NCI-H748 (cell line): Measurements from ENCODE around the gene DMRTB1.
"Not testable (repeated sequence)": the region's sequence is repeated elsewhere in the genome, so short reads cannot be mapped to it uniquely, and the experiment has no call there.

Experiments used
- DNase-seq: peaks from one replicate; lab custom pipeline; 2025; ENCODE audit not compliant: unreplicated experiment; lab: John Stamatoyannopoulos, UW

Gene DMRTB1

DNA sequence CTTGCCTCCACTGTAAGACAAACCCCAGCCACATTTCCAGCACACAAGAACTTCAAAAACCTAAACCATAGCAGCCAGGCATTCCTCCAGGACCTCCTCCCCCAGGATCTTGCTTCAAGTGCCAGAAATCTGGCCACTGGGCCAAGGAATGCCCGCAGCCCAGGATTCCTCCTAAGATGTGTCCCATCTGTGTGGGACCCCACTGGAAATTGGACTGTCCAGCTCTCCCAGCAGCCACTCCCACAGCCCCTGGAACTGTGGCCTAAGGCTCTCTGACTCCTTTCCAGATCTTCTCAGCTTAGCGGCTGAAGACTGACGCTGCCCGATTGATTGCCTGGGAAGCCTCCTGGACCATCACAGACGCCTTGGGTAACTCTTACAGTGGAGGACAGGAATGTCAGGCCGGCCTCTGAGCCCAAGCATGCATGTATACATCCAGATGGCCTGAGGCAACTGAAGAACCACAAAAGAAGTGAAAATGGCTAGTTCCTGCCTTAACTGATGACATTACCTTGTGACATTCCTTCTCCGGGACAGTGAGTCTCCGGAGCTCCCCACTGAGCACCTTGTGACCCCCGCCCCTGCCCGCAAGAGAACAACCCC, 24.7 kb upstream of the DMRTB1 start:
- DNase-seq: not testable (repeated sequence)

GRCh38 chr1:53435151-53435550, 24.0 kb upstream of the DMRTB1 start:
- no peak for DNase-seq

DNA sequence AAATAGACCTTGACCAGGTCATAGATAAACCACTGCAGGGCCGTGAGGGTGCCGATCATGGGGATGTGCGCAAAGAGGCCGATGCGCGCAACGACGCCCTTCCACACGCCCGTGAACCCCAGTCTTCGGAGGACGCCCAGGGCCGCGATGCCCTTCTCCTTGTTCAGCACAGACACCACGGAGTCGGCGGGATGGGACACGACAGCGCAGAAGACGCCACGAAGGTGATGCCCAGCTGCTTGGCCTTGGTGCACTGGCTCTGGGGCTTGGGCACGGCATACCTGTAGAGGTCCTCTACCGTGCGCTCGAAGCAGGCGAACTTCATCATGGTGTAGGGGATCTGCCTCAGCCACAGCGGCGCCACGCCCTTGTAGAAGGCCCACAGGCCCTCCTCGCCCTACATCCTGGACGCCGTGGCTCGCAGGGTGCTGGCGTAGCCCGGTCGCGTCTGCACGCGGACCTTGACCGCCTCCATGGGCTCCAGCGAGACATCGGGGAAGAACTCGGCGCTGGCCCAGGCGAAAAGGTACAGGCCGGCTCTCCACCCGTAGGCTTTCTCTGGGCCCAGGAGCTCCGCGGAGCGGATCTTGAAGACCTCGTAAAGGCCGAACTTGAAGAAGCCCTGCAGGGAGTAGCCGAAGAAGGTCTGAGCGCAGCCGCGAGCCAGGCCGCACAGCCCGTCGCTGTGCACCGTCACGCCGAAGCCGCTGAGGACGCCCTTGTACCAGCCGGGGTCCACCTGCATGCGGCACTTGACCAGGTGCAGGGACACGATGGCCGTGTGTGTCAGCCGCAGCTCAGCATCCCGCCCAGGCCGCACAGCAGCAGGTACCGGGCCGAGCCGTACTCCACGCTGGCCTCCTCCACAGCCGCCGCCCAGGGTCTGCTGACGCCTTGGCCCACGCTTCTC, 20.5 kb upstream of the DMRTB1 start:
- DNase-seq: no peak

DNA sequence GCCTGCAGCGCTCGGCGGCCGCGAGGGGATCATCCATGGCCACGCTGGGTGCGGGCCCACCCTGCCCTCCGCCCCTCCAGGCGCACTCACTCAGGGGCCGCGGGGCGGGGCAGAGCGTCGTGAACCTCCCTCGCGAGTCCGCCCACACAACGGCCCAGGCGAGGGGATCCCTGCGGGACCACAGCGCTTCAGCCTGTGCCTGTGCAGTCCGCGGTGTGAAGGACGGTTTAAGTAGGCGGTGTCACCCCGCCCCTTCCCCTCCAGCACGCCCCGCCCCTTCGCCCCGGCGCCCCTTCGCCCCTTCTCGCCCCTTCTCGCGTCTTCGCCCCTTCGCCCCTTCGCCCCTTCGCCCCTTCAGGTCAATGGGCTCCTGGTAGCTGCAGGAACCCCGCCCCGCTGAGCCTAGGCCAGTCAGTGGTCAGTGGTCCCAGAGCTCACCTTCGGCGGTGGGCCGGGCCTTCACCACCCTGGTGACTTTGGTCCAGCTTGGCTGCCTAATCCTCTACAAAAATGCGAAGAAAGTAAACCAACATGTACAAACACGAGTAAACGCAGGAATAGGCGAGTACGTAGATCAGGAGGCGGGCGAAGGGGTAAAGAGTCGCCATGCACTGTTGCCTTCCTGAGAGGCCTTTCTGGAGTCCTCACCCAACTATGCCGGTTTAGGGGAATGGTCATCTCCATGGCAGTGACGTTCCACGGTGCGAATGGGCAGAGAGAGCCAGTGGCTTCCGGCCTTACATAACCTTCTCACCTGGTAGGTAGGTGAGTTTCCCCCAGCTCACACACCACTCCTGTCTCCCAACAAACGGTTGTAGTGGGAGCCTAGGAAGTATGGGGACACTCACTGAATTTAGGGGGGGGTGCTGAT, 19.6 kb upstream of the DMRTB1 start:
- DNase-seq: no peak

DNA sequence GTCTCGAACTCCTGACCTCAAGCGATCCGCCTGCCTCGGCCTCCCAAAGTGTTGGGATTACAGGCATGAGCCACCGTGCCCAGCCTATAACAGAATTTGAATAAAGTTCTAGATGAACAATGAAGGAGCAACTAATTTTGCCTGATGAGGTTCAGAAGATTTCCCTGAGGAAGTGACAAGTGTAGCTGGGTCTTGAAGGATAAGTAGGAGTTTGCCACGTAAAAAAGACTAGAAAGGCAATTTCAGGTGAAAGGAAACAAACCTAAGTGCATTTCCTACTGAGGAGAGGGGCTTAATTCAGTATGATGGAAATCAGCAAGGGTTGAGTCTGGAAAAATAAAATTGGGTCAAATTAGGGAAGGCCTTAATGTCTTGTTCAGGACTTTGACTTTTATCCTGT, 18.6 kb upstream of the DMRTB1 start:
- no peak for DNase-seq

DNA sequence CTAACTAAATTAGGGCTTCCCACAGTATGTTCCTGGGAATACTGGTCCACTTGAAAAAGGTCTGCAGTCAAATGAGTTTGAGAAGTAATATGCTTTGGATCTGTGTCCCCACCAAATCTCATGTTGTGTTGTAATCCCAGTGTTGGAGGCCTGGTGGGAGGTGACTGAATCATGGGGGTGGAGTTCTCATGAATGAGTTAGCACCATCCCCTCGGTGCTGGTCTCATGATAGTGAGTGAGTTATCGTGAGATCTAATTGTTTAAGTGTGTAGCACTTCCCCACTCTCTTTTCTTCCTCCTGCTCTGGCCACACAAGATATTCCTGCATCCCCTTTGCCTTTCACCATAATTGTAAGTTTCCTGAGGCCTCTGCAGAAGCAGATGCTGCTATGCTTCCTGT, 16.9 kb upstream of the DMRTB1 start:
- no peak for DNase-seq

- no peak for DNase-seq
Observed at GRCh38 chr1:53446051-53446450, 13.1 kb upstream of the DMRTB1 start.

GRCh38 chr1:53447413-53447812, 11.8 kb upstream of the DMRTB1 start:
- no peak for DNase-seq

DNA sequence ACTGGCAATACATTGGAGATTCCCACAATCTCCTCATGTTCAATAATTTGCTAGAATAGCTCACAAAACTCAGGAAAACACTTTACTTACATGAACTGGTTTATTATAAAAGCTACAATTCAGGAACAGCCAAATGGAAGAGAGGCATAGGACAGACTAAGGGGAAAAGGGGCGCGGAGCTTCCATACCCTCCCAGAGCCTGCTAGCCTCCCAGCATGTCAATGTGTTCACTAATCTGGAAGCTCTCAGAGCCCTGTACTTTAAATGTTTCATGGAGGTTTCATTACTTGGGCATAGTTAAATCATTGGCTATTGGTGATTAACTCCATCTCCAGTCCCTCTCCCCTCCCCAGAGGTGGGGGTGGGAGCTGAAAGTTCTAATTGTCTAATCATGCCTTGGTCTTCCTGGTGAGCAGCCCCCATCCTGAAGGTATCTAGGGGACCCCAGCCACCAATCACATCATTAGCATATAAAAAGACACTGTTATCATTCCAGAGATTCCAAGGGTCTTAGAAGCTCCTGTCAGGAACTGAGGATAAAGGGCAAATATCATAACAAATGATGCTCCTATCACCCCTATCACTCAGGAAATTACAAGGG, 10.9 kb upstream of the DMRTB1 start:
- no peak for DNase-seq

DNA sequence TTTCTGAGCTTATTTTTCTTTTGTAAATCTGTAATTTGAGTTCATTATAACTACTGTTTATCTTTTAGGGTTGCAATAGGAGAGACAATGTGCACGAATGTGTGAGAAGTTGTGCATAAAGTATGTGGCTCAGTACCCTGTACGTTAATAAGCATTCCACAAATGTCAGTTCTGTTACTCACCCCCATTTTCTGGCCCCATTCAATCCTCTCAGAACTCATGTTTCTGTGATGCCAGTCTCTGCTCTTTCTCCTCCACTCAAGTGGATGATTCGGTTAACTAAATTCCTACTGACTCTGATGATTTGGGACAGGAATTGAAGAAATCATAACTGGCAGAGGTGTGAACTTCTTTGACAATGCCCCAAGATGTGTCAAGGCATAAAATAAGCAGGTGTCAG, 10.2 kb upstream of the DMRTB1 start:
- DNase-seq: no peak

DNA sequence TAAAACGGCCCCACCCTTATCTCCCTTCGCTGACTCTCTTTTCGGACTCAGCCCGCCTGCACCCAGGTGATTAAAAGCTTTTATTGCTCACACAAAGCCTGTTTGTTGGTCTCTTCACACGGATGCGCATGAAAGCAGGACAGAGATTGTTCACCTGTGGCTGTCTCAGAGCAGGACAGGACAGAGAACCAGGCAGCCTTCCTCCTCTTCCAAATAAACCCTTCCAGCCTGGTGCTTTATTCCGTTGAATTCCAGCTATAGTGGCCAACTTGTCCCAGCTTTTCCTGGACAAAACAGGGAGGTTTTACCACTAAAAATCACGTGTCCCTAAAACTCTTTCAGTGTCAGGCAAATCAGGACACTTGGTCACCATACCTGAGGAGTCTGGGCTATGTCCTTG, 9.5 kb upstream of the DMRTB1 start:
- DNase-seq: peak; percentile 32

DNA sequence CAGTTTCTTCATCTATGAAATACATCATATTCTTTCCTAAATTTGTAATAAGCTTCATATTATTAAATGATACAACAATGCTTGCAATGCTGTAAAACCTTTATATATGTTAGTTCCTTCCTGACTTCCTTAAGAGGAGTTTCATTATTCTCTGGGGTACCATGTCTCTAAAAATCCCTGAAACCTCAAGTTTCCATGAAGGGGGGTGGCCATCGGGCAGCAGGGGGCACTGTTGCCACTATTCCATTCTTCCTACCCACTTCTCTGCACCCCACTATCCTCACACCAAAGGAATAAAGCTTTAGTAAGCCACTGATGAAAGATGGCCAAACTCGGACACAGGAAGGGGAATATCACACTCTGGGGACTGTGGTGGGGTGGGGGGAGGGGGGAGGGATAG, 9.0 kb upstream of the DMRTB1 start:
- DNase-seq: no peak

- DNase-seq: no peak
Observed at GRCh38 chr1:53454019-53454418, 5.2 kb upstream of the DMRTB1 start.

GRCh38 chr1:53455364-53455991, 3.7 kb upstream of the DMRTB1 start:
- DNase-seq: no peak

- no peak for DNase-seq
Observed at GRCh38 chr1:53458634-53459033, 565 bp upstream of the DMRTB1 start.

GRCh38 chr1:53460211-53460634, 1.0 kb downstream of the DMRTB1 start:
- no peak for DNase-seq

DNA sequence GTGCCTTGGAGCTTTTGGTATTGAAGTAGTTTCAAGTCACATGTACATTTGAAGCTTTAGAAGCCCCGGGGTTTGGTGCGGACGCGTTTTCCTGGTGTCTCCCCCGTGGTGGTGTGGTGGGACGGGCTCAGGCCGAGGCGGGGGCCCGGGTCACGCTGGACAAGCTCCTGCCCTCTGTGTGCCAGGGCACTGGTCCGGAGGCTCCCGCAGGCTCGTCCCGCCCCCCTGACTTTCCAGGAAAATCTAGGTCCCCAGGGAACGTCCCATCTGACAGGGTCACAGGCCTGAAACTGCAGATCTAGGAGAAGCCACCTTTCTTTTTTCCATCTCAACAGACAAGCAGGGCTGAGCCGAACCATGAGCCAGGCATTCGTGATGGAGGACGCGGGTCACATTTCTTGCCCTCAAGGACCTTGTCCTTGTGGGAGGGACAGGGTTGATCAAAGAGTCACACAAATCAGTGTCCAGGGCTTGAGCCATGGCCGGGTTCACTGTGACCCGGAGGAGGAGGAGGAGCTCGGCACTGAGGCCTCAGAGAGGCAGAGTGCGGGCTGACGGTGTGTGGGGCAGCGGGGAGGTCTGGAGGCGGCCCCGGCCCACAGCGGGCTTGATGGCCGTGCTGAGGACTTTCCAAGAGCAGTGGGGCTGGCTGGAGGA, 1.6 kb downstream of the DMRTB1 start:
- no peak for DNase-seq

DNA sequence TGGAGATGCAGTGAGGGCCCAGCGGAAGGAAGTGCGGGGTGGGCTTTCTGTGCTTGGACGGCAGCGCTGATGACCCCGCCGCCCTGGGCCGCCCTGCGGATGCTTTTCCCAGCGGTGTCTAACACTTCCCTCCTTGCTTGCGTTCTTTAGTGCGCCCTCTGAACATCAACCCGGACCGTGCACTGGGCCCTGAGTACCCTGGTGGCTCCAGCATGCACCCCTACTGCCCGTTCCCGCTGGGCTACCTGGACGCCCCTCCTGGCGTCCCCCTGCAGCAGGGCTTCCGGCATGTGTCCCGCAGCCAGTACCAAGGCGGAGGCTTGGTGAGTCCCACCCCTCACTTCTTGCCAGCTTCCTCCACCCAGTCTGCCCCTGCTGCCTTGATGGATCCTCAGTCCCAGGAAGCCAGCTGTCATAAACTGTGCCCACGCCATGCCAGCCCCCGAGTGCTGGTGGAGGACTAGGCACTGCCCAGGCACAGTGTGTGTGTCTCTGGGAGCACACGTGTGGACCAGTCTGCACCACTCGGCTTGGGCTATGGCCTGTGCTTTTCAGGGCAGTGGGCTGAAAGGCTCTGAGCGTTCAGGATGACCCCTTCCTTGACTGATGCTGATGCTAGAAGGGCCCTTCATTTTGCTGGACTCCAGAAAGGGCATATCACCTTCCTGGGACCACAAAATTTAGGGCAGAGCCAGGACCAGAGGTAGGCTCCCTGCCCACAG, 2.3 kb downstream of the DMRTB1 start:
- DNase-seq: no peak

- no peak for DNase-seq
Observed at GRCh38 chr1:53462193-53462592, 3.0 kb downstream of the DMRTB1 start.
